Heart right ventricle (tissue), 16 donors: ENCODE measurements around the gene CERS6. TPM values are rescaled to one million over a fixed set of nuclear protein-coding genes. Genes with fewer than 3 reads are reported as not detected.
"Not testable (repeated sequence)": the region's sequence is repeated elsewhere in the genome, so short reads cannot be mapped to it uniquely, and the experiment has no call there.

Experiments used
- ATAC-seq, 8 donors: fragments of 200-7000 bp; cut with Tn5 transposase; one replicate each; pipeline ENCODE4 v1.9.1; 2020; ENCODE audit warnings: mild to moderate bottlenecking in 8 of 8, moderate library complexity in 8 of 8, moderate number of reproducible peaks in 1 of 8
- DNase-seq, 2 donors: peaks; one replicate each; pipeline ENCODE4 v3.0.0-alpha.2; 2020
- H3K27ac ChIP-seq, 10 donors: fragments of 200-600 bp; sonication (generic) in 2 of 10; one replicate each; pipeline versions ENCODE4 v1.5.0 to v1.8.0; 2020 to 2022; ENCODE audit warnings: mild to moderate bottlenecking in 3 of 10
- H3K27me3 ChIP-seq, 7 donors: fragments of 200-600 bp; one replicate each; pipeline ENCODE4 v1.8.0; 2021 to 2022; ENCODE audit warnings: mild to moderate bottlenecking in 2 of 7
- H3K36me3 ChIP-seq, 9 donors: fragments of 200-600 bp; sonication (generic) in 1 of 9; one replicate each; pipeline versions ENCODE4 v1.5.0 to v1.8.0; 2020 to 2022; ENCODE audit warnings: mild to moderate bottlenecking in 2 of 9
- H3K4me1 ChIP-seq, 9 donors: fragments of 200-600 bp; sonication (generic) in 1 of 9; one replicate each; pipeline versions ENCODE4 v1.5.0 to v1.8.0; 2020 to 2022; ENCODE audit warnings: mild to moderate bottlenecking in 4 of 9
- H3K4me3 ChIP-seq, 10 donors: fragments of 200-600 bp; sonication (generic) in 2 of 10; one replicate each; pipeline versions ENCODE4 v1.5.0 to v1.8.0; 2020 to 2022; ENCODE audit warnings: mild to moderate bottlenecking in 7 of 10, moderate library complexity in 2 of 10
- H3K9me3 ChIP-seq, 11 donors: fragments of 200-600 bp in 10 of 11; sonication (generic) in 2 of 11; one replicate each; pipeline versions ENCODE4 v1.5.0 to v1.8.0; 2013 to 2022; ENCODE audit warnings: mild to moderate bottlenecking in 2 of 11, control low read depth in 1 of 11, moderate library complexity in 1 of 11
- whole genome bisulfite sequencing, 2 donors: extraction: QIAGEN DNeasy Blood & Tissue Kit; methylation state at CpG; one replicate each; pipeline ENCODE4 v1.1.7; 2013; ENCODE audit warnings: inconsistent platforms in 1 of 2; 5-methylcytosine and 5-hydroxymethylcytosine counted together
- intact Hi-C, 10 donors: fragments of 100-400 bp; cut with DNase I; formaldehyde crosslinking; loops; one replicate each; pipeline versions ENCODE4 v1.11.1 to v1.14.2; 2022
- polyA plus RNA-seq, 2 donors: library from polyadenylated mRNA; stranded (reverse); fragments of 200-250 nt; gene quantifications; one replicate each; pipeline ENCODE4 v1.2.3, GENCODE V29; 2013
- total RNA-seq, 10 donors: library from RNA; stranded (reverse); fragmentation: NEBNext Ultra II Directional in 3 of 10; extraction: Animal tissue kit (Norgen Biotek cat#: 25700) in 3 of 10; gene quantifications; one replicate each; pipeline versions ENCODE4 v1.2.1 to v1.2.4, GENCODE V29; 2021 to 2023
- TF ChIP-seq, protein P1 (sequence below), 9 donors: fragments of 200-600 bp; sonication (generic) in 2 of 9; IDR thresholded peaks; one replicate each; pipeline versions ENCODE4 v1.5.0 to v1.8.0; 2021 to 2022; ENCODE audit warnings: antibody characterized with exemption in 9 of 9, mild to moderate bottlenecking in 5 of 9, moderate library complexity in 1 of 9
- donor health status: Arrhythmogenic right ventricular cardiomyopathy.
- donor health status: ischemic (EF 13 %, LVEDD 7.1; RV severe dilation, severe dysfunction).
- donor health status: healthy with polysubstance abuse.
- donor health status: DM: no; HTN: yes; CAD: no.
- donor health status: DM: no; HTN: no; CAD: no.
- donor health status: ischemic (EF 25% LVEDD 6.9; RV normal size, moderate dysfunction).
- donor health status: ischemic (EF 25% LVEDD 5.7; RV mildly dilated, moderate dysfunction).
- donor health status: healthy.
- donor health status: DM: yes; HTN: yes; CAD: no.
- donor health status: Ischemic cardiomyopathy.
- donor health status: ischemic (EF 35%, LVEDD 5.7; RV mildly dilated, moderate dysfunction).
- donor health status: nonischemic (EF 11% LVEDD 7.7; RV severe dilation, severe dysfunction).
- donor health status: DM: yes; HTN: yes; CAD: no.
- donor health status: PGD.
- donor health status: ischemic (EF 29% LVEDD 5.4; RV normal size, mild dysfunction).
- donor health status: nonischemic (EF 23%, LVEDD 6.1; RV moderate dilation, normal function).

CERS6 gene
- total and polyA plus RNA-seq, 12 donors = 20.5 to 76.3 (median 56.1) TPM

DNA sequence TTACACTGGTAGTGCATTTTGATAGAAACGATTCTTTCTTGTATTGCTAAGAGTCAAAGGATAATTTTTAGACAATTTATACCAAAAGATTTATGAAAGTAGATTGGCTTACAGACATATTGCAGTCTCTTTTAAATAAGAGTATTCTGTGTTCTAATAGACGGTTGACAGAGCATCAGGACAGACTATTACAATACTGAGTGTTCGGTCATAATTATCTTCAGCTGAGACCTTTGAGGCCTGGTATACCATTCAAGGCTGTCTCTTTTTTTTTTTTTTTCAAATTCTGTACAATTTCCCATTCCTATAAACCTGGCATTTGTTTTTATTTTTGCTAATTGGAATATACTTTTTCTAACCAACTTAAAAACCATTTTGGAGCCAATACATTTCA lies 205.8 kb downstream of the CERS6 start:
- Histone ChIP-seq H3K27ac (no peak overlapping the region), H3K4me1 (peaks cover 0 to 18% (median 7%) of the 10 kb centered on the region in 9 donors), H3K4me3 (no peak overlapping the region), H3K9me3 (no peaks in the 10 kb centered on the region), H3K27me3 (no peaks in the 10 kb centered on the region), H3K36me3 (no peaks in the 10 kb centered on the region)
- intact Hi-C loops = no loop called here
- TF ChIP-seq, protein P1, sequence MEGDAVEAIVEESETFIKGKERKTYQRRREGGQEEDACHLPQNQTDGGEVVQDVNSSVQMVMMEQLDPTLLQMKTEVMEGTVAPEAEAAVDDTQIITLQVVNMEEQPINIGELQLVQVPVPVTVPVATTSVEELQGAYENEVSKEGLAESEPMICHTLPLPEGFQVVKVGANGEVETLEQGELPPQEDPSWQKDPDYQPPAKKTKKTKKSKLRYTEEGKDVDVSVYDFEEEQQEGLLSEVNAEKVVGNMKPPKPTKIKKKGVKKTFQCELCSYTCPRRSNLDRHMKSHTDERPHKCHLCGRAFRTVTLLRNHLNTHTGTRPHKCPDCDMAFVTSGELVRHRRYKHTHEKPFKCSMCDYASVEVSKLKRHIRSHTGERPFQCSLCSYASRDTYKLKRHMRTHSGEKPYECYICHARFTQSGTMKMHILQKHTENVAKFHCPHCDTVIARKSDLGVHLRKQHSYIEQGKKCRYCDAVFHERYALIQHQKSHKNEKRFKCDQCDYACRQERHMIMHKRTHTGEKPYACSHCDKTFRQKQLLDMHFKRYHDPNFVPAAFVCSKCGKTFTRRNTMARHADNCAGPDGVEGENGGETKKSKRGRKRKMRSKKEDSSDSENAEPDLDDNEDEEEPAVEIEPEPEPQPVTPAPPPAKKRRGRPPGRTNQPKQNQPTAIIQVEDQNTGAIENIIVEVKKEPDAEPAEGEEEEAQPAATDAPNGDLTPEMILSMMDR (IDR thresholded peaks at IDR 0.05) = no peak
- DNase-seq (no peak), ATAC-seq (no peak)
- 72 to 74% methylated on average over 3 of the region's 3 CpGs for WGBS, 2 donors

DNA sequence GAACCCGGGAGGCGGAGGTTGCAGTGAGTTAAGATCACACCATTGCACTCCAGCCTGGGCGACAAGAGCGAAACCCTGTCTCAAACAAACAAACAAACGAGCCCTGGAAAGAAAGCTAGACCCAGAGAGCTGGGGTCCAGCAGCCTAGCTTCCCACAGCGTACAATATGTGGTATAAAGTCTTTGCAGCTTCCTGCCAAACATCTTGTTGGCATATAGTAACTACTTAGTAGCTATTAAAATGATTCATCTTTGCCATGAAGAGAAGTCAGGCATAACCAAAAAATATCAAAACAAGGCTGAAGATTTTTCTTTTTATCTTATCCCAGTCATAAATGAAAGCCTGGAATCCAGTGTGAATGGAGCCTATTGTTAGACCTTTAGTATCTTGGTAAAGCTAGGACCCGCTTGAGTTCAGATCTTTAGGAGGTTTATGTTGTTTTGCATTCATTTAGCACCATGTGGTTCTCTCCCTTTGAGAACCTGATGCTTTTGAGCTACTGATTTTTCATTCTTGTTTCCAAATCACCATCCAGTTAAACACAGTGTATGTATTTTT lies 206.7 kb downstream of the CERS6 start:
- WGBS, 2 donors = 92 to 95% methylated on average over 7 of the region's 7 CpGs
- TF ChIP-seq, protein P1 (IDR thresholded peaks at IDR 0.05) = no peak
- intact Hi-C loops = loop anchor here in 1 of 10 donors (1.0 kb wide), 1 partner anchor 15 kb away; no protein-coding TSS in a partner anchor
- Histone ChIP-seq H3K27me3 (no peaks in the 10 kb centered on the region), H3K9me3 (no peaks in the 10 kb centered on the region), H3K4me1 (peaks cover 0 to 23% (median 7%) of the 10 kb centered on the region in 9 donors), H3K4me3 (no peak overlapping the region), H3K36me3 (no peaks in the 10 kb centered on the region), H3K27ac (no peak overlapping the region)
- DNase-seq (no peak), ATAC-seq (no peak)

DNA sequence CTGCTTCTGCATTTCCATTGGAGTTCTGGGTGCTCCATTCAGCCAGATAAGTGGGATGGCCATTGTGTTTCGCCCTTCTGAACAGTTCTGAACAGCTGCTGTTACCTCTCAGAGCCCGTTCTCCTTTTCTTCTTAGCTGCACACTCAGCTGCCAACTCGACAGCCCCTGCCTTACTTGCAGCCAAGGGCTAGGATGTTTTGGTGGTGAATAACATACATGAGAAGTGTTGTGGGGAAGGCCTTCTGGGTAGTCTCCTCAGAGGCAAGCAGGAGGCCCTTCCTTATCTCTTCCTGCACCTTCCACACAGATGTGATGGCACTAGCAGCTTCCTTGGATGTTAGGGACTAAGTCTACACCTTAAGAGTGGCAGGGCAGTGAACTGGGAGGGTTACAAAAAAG lies 207.9 kb downstream of the CERS6 start:
- no peak for DNase-seq
- Histone ChIP-seq H3K9me3 (no peaks in the 10 kb centered on the region), H3K27me3 (no peaks in the 10 kb centered on the region), H3K27ac (no peak overlapping the region), H3K4me1 (peaks cover 0 to 24% (median 6%) of the 10 kb centered on the region in 9 donors), H3K4me3 (no peak overlapping the region), H3K36me3 (no peaks in the 10 kb centered on the region)
- ATAC-seq = no peak
- WGBS, 2 donors = 84 to 87% methylated on average over 3 of the region's 3 CpGs
- intact Hi-C loops = loop anchor here in 1 of 10 donors (1.0 kb wide), 1 partner anchor 13 kb away; no protein-coding TSS in a partner anchor
- TF ChIP-seq, protein P1 (IDR thresholded peaks at IDR 0.05) = no peak

GRCh38 chr2:168664715-168665114 lies 208.6 kb downstream of the CERS6 start:
- ATAC-seq, H3K4me3 ChIP-seq, H3K27ac ChIP-seq, H3K36me3 ChIP-seq, H3K9me3 ChIP-seq, H3K27me3 ChIP-seq, intact Hi-C loops, DNase-seq: not testable (repeated sequence)
- WGBS, 2 donors = 59 to 66% methylated on average over 3 of the region's 3 CpGs
- H3K4me1 ChIP-seq = peaks cover 0 to 24% (median 6%) of the 10 kb centered on the region in 9 donors

DNA sequence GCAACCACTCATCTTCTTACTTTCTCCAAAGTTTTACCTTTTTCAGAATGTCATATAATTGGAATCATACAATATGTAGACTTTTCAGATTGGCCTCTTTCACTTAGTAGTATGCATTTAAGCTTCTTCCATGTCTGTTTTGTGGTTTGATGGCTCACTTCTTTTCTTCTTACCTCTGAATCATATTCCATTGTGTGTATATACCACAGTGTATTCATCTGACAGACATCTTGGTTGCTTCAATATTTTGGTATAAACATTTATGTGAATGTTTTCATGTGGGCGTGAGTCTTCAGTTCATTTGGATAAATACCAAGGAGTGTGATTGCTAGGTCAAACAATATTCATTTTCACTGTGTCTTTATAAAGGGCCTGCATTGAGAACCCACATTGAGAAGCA lies 210.3 kb downstream of the CERS6 start:
- Histone ChIP-seq H3K4me3 (no peak overlapping the region), H3K4me1 (peaks cover 0 to 15% (median 1%) of the 10 kb centered on the region in 9 donors), H3K9me3 (no peaks in the 10 kb centered on the region), H3K27ac (no peak overlapping the region), H3K36me3 (no peaks in the 10 kb centered on the region), H3K27me3 (no peaks in the 10 kb centered on the region)
- ATAC-seq (no peak), DNase-seq (no peak)
- intact Hi-C loops = no loop called here
- TF ChIP-seq, protein P1 (IDR thresholded peaks at IDR 0.05) = no peak
- WGBS, 2 donors = 87 to 94% methylated on average over 1 of the region's 1 CpG
